GM19438 (cell line): ENCODE data around the gene ZNF75A.

Experiments
- ATAC-seq: cut with Tn5 transposase; IDR thresholded peaks from one replicate; pipeline ENCODE4 v1.9.1; 2021; ENCODE audit warnings: low read depth; ENCODE audit not compliant: unreplicated experiment

ZNF75A gene

DNA sequence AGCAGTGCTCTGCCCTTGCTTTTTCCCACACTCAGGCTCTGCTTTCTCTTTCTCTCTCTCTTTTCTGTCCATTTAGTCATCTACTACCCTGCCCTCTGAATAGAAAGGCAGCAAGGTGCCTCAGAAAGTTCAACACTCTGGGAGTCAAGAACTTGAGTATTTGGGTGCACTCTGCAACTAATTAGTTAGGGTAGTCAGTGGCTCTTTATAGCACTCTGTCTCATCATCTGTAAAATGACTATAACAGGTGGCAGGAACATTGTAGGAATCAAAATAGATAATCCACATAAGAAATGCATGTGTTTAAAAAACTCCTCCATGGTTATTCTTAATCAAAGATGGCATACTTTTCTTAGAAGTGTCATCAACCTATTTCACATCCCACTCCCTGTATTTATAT lies 57.6 kb downstream of the ZNF75A start:
- ATAC-seq = no peak

DNA sequence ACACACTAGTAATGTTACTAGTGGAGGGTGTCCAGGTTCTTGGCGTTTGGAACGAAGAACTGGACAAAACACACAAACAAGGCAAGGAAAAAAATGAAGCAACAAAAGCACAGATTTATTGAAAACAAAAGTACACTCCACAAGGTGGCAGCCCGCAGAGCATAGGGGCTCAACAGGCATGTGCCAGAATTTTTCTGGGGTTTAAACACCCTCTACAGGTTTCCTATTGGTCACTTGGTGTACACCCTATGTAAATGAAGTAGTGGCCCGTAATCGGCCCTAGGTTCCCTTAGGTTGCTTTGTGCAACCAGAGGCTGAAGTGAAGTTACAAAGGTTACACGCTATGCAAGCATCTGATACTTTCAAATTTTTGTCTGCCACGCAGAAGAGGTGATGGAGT lies 58.5 kb downstream of the ZNF75A start:
- ATAC-seq = no peak

DNA sequence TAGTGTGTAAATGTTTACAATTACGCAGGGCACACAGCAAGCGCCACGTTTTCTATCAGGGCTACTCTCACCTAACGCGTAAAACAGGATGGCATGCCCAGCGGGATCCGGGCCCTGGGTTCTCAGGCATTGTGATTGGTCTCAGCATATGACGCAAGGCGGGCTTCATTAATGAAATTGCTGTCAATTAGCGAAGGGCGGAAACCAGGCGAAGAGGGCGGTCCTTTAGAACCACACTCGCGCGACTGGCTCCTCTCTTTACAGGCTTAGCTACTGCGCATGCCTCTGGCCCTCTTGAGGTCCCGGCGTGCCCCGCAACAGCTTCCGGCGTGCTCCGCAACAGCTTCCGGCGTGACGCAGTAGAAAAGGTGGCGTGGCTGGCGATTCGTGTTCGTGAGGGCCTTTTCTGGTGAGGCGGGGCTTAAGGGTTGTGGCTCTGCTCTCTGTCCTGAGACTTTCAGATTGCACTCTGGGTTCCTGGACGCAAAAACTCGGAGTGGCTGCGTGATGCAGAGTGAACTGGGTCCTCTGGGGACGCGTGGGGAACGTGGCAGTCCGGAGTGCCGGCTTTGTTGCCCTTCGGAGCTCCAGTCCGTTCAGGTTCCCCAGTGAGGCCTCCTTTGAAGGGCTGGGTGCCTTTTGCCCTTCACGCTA lies 59.6 kb downstream of the ZNF75A start:
- no peak for ATAC-seq
